HepG2 (cell line): ENCODE results near the gene ZNF414. TPM values are rescaled to one million over a fixed set of nuclear protein-coding genes. Genes with fewer than 3 reads are reported as not detected.

Experiments
- AGO1 ChIP-seq: fragments of 200-400 bp; formaldehyde crosslinking; IDR thresholded peaks from 2 replicates; pipeline ENCODE4 v1.6.1; 2017; ENCODE audit warnings: mild to moderate bottlenecking, low read depth, low read length, moderate library complexity; ENCODE audit not compliant: poor library complexity, severe bottlenecking
- HINFP ChIP-seq: sonication (generic); formaldehyde crosslinking; IDR thresholded peaks from 2 replicates; pipeline ENCODE4 v1.4.0; 2020; ENCODE audit warnings: low read depth, mild to moderate bottlenecking, missing genetic modification reagents
- HNRNPUL1 ChIP-seq: fragments of 200-400 bp; formaldehyde crosslinking; IDR thresholded peaks from 2 replicates; pipeline ENCODE4 v1.6.1; 2017; ENCODE audit warnings: low read depth, mild to moderate bottlenecking, low read length, moderate library complexity
- ONECUT2 ChIP-seq: sonication (generic); formaldehyde crosslinking; IDR thresholded peaks from 2 replicates; pipeline ENCODE4 v1.4.0; 2020; ENCODE audit warnings: missing genetic modification reagents
- RBFOX2 ChIP-seq: fragments of 200-400 bp; formaldehyde crosslinking; IDR thresholded peaks from 2 replicates; pipeline ENCODE4 v1.6.1; 2017; ENCODE audit warnings: low read depth, mild to moderate bottlenecking, low read length
- SP1 ChIP-seq, 2 experiments: fragments of 450-650 bp in 1 of 2; sonication (generic) in 1 of 2; formaldehyde crosslinking in 1 of 2; IDR thresholded peaks; 2 replicates each; pipeline versions ENCODE4 v1.4.0 to v1.6.1; 2016 to 2020; ENCODE audit warnings: missing genetic modification reagents in 1 of 2
- SP2 ChIP-seq: sonication (generic); formaldehyde crosslinking; IDR thresholded peaks from 2 replicates; pipeline ENCODE4 v1.5.1; 2020; ENCODE audit warnings: mild to moderate bottlenecking, missing genetic modification reagents
- YEATS4 ChIP-seq: sonication (generic); formaldehyde crosslinking; IDR thresholded peaks from 2 replicates; pipeline ENCODE4 v1.4.0; 2020; ENCODE audit warnings: missing genetic modification reagents, borderline replicate concordance
- ZBTB40 ChIP-seq, 2 experiments: fragments of 450-650 bp in 1 of 2; sonication (generic) in 1 of 2; formaldehyde crosslinking in 1 of 2; IDR thresholded peaks; 2 replicates each; pipeline versions ENCODE4 v1.6.1 to v1.8.0; 2016 to 2022; ENCODE audit warnings: antibody characterized with exemption in 1 of 2, mild to moderate bottlenecking in 1 of 2, missing genetic modification reagents in 1 of 2
- ZMYM3 ChIP-seq: sonication (generic); formaldehyde crosslinking; IDR thresholded peaks from 2 replicates; pipeline ENCODE4 v1.5.1; 2020; ENCODE audit warnings: mild to moderate bottlenecking, missing genetic modification reagents
- ZNF564 ChIP-seq: sonication (generic); formaldehyde crosslinking; IDR thresholded peaks from 2 replicates; pipeline ENCODE4 v1.8.1; 2023; ENCODE audit warnings: mild to moderate bottlenecking, missing genetic modification reagents
- ZNF616 ChIP-seq: sonication (generic); formaldehyde crosslinking; IDR thresholded peaks from 2 replicates; pipeline ENCODE4 v1.5.0; 2020; ENCODE audit warnings: low read depth, mild to moderate bottlenecking, missing genetic modification reagents
- ZNF770 ChIP-seq: sonication (generic); formaldehyde crosslinking; IDR thresholded peaks from 2 replicates; pipeline ENCODE4 v1.5.0; 2020; ENCODE audit warnings: mild to moderate bottlenecking, missing genetic modification reagents
- ZSCAN9 ChIP-seq: IDR thresholded peaks from 2 replicates; pipeline ENCODE4 v1.6.1; 2016; ENCODE audit warnings: borderline replicate concordance
- polyA plus RNA-seq, 8 experiments: library from polyadenylated mRNA; depleted of rRNA in 3 of 8; stranded (reverse) in 7 of 8; unstranded in 1 of 8; fragments of >200 nt; fragmentation: Illumina TruSeq in 4 of 8; extraction: Trizol in 4 of 8; gene quantifications; 2 replicates each; pipeline versions ENCODE4 v1.2.1 to v1.2.3, GENCODE V29; 2011 to 2016; ENCODE audit warnings: low read depth in 4 of 8, missing spikeins in 1 of 8, mixed read lengths in 1 of 8; ENCODE audit not compliant: insufficient read depth in 1 of 8
- total RNA-seq, 5 experiments: library from RNA; depleted of rRNA; stranded (reverse); fragments of >200 nt; fragmentation: Illumina TruSeq; extraction: Trizol; gene quantifications; 2 replicates each; pipeline ENCODE4 v1.2.3, GENCODE V29; 2016; ENCODE audit warnings: low read depth in 1 of 5

ZNF414 gene
- total and polyA plus RNA-seq, 2 of the 13 experiments (the other 11 are each of a cell fraction or from before 2014, with no cell fraction given) = 2.5 to 4.0 TPM

GRCh38 chr19:8505680-8506401, 8.1 kb downstream of the ZNF414 start (continued):
- TF ChIP-seq ZNF770 (CRISPR knock-in tag) = peak; percentile 73
- peak; percentile 66 for TF ChIP-seq RBFOX2
- TF ChIP-seq ZNF616 (CRISPR knock-in tag) = 0 out of 2 replicates have a peak, but pooled peaks have one; percentile 24
- TF ChIP-seq YEATS4 (CRISPR knock-in tag) = peak; percentile 45; the same call in 1 of the 2 replicates
- 0 out of 2 replicates have a peak, but pooled peaks have one; percentile 29 for TF ChIP-seq ZNF564 (CRISPR knock-in tag)
- TF ChIP-seq HINFP (CRISPR knock-in tag) = no peak
- TF ChIP-seq ZBTB40 (IDR thresholded peaks at IDR 0.05) = no peak
- peak; percentile 19; the same call in 1 of the 2 replicates for TF ChIP-seq ZBTB40 (CRISPR knock-in tag; IDR thresholded peaks at IDR 0.05)
- TF ChIP-seq SP2 (CRISPR knock-in tag) = peak; percentile 27; the same call in 1 of the 2 replicates
- no peak for TF ChIP-seq SP1 (IDR thresholded peaks at IDR 0.05)
- 0 out of 2 replicates have a peak, but pooled peaks have one; percentile 10 for TF ChIP-seq SP1 (CRISPR knock-in tag; IDR thresholded peaks at IDR 0.05)
- TF ChIP-seq HNRNPUL1 = no peak
- TF ChIP-seq ZMYM3 = 0 out of 2 replicates have a peak, but pooled peaks have one; percentile 47
- no peak for TF ChIP-seq ZSCAN9 (CRISPR knock-in tag)
- TF ChIP-seq AGO1 = peak; percentile 85
- TF ChIP-seq ONECUT2 (CRISPR knock-in tag) = no peak
